ENCODE data around the gene KCNK13.

KCNK13 gene

DNA sequence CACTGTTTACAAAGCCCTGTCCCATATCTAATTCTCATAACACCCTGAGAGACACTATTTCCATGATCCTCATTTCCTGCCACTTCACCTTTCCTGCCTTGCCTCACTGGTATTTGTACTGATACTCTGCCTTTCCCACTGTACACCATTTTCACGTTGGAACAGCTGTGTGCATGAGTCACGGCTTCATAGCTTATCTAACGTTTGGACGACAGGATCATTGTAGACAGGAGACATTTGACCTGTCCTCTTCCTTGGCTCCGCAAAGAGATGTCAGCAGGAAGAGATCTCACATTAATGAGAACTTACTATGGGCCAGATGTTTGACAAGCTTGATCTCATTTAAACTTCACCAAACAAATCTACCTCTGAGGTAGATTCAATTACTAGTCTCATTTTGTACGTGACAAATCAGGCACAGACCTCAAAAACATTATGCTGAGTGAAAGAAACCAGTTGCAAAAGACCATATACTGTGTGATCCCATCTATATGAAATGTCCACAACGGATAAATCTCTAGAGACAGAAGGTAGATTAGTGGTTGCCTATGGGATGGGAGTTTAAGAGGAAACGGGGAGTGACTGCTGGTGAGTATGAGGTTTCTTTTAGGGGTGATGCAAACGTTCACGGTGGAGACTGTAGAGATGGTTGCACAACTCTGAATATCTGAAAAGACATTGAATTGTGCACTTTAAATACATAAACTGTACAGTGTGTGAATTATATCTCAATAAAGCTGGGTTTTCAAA is 71.2 kb downstream of the KCNK13 start:
- no peak for DNase-seq

DNA sequence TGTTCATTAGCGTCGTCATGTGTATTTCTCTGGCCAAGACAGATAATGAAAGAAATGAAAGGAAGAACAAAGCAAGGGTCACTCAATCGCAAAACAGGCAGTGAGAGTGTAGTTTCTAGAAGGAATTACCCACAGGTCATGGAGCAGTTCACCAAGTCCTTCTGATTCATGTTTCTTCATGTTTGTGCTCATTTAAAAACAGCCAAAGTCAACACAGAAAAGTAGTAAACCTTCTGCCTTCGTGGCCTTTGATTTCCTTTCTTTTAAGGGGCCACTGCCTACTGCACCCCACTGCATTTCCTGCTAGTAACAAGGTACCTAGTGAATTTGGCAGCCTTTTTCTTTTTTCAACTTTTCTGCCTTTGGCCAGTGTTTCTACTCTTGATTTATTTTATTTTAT is 75.1 kb downstream of the KCNK13 start:
- ATAC-seq = no peak
- no peak for DNase-seq

More for the DNA sequence above, 71.2 kb downstream of the KCNK13 start:
- no peak for ATAC-seq

DNA sequence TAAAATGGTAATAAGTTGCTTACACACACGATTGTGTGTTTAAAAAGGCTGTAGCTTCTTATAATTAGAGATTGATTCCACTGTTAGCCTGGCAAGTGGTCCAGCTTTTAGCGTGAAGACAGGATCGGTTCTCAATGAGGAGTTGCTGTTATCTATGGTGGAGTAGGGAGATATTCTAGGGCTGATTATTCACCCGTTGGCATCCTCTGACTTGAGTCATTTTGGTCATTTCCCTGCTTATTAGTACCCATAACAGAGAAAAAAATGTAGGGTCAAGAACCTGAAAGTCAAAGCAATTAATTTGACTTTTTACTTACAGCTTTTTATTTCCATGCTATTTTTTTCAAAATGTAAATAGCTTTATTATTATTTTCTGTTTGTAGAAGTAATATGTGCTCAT is 76.0 kb downstream of the KCNK13 start:
- DNase-seq (no peak), ATAC-seq (no peak)

DNA sequence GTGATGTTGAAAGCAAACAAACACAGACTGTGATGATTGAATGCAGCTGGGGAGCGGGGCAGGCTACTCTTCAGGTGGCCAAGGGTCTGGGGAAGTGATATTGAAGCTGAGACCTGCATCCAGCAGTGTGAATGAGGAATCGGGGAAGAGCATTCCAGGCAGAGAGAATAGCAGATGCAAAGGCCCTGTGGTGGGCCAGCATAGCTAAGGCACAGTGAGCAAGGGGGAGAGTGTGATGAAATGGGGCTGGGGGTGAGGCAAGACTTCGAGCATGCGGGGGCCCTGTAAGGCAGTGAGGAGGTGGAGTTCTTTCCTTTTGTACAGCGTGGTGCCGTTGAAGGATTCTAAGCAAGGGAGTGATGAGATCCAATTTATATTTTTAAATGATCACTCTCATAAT is 77.4 kb downstream of the KCNK13 start:
- DNase-seq (no peak), ATAC-seq (no peak)

DNA sequence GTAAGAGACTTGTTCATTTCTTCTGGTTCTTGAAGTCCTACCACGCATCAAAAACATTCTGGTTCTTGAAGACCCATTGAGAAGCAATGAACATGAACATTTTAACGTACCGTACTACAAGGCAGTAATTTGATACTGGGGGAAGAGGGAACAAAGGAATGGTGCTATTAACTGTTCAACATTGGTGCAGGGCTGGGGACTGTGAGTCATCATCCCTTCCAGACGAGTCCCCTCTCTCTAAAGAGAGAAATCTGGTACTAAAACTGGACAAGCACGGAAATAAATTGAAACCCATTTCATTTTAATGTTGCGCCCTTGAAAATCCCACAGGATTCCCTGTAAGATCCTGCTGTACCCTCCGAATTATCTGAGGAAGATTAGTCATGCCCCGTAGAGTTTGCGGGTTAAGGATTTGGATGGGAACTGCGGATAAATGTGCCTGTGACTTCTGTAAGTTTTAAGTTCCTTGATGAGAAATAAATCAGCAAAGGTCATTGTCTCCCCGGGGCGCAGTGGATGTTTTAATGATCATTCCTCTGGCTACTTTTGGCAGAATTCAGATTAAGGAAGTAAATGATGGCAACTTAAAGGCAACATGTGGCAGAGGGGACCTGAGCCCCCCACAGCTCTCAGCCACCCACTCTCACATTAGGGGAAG is 78.6 kb downstream of the KCNK13 start:
- no peak for ATAC-seq
- no peak for DNase-seq

DNA sequence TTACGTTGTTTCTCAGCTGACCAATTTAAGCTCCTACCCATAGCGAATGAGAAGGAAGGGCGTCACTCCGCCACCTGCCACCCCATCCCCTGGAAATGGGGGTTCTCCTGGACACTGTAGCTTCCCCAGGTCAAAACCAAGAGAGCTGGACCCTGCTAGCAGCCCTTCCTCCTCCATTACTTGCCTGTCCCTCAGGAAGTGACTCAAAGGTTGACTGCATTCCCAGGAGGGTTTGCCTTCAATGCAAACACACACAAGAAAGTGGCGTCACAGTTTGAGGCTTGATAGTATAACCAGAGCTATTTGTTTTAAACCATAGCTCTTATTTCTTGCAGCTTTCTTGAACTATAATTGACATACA is 79.1 kb downstream of the KCNK13 start:
- ATAC-seq (no peak), DNase-seq (no peak)

DNA sequence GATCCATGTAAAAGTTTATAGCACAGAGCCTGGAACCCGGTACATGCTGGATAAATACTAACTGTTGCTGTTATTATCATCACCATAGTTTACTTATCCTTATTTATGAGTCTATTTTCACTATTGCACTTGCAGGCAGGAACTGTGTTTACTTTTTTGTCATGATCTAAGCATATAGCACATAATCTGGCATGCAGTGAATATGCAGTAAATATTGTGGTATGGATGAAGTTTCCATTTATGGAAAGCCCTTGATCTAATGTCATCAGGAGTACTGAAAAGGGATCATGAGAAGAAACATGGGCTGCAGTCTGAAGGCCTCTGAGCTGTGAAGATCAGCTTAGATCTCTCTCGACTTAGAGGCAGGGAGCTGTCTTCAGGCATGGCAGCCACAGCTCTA is 91.6 kb downstream of the KCNK13 start:
- no peak for ATAC-seq
- no peak for DNase-seq

DNA sequence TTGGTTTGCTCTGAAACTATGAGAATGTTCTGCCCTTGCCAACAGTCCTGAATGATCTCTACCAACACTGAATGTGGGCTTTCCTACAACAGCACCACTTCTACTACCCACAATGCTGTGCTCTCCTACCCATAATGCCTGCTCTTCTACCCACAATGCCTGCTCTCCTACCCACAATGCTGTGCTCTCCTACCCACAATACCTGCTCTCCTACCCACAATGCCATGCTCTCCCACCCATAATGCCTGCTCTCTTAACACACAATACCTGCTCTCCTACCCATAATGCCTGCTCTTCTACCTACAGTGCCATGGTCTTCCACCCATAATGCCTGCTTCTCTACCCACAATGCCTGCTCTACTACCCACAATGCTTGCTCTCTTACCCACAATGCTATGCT is 92.3 kb downstream of the KCNK13 start:
- no peak for ATAC-seq
- DNase-seq = no peak

DNA sequence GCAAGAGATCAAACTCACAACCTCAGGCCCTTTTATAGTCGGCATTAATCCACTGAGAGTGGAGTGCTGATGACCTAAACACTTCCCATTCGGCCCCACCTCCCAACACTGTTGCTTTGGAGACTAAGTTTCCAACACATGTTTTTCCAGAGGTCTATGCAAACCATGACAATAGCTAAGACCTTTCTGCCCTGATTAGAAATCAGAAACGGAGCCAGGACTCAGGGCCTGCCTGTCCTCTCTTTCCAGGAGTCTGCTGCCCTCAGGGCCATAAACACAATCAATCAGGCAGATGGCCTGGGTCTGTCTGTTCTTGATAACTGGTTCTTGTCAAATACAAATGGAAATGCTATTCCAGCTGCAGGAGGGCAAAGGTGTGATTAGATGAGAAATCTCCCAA is 97.4 kb downstream of the KCNK13 start:
- DNase-seq (no peak), ATAC-seq (no peak)

DNA sequence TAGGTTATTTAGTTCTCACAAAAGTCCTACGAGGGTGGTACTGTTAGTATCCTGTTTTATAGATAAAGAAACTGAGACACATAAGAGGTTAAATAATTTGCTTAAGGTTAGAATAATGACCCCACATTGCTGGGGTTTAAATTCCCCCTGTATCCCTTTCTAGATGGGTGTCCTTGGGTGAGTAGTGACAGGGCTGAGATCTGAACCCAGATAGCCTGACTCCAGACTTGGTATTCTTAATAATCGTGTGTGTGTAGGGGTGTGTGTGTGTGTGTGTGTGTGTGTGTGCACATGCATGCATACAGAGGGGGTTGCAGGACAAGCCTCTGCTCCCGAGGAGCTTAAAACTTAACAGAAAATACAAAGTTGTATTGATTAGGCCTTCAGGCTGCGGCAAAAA is 97.9 kb downstream of the KCNK13 start:
- ATAC-seq (no peak), DNase-seq (no peak)

DNA sequence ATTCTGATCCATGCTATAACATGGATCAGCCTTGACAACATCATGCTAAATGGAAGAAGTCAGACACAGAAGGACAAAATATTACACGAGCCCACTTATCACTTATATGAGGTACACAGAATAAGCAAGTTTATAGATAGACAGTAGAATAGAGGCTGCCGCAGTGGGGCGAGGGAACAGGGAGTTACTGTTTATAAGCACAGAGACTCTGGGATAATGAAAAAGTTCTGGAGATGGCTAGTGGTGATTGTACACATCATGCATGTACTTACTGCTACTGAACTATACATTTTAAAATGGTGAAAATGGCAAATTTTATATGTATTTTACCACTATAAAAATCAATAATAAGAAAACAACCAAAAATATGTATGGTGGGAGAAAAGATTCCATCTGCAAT is 99.3 kb downstream of the KCNK13 start:
- DNase-seq (no peak), ATAC-seq (no peak)

DNA sequence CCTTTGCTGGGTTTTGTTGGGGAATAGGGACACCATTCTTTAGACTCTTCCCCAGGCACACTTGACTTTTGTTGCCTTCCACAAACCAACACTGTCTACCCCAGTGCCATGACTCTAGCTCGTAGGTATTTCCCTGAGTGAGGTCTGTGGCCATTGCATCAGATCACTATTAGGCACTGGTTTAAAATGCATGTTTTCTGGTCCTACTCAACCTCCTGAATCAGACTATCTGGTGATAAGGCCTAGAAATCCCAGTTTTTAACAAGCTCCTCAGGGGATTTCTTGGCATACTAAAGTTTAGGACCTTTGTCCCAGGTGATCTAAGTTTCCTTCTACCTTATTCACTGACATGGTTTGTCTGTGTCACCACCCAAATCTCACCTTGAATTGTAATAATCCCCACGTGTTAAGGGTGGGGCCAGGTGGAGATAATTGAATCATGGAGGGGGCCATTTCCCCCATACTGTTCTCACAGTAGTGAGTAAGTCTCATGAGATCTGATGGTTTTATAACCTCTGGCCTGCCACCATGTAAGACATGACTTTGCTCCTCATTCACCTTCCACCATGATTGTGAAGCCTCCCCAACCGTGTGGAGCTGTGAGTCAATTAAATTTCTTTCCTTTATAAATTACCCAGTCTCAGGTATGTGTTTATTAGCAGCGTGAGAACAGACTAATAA is 106.8 kb downstream of the KCNK13 start:
- ATAC-seq = no peak

DNA sequence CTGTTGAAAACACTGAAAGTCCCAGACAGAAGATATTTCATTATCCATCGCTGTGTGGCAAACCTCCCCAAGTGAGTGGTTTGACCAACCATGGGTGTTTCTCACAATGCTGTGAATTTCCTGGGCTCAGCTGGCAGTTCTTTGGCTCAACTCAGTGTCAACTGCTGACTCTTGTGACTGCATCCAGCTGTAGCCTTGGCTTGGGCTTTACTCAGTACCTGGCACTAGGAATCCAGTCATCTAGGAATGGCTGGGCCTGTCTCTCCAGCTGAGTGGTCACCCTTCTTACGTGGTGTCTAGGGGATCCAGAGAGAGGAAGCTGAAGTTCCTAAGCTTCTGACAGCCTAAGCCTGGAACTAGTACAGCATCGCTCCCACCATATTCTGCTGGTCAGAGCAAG is 113.8 kb downstream of the KCNK13 start:
- DNase-seq = no peak
- no peak for ATAC-seq

More for the DNA sequence above, 106.8 kb downstream of the KCNK13 start:
- no peak for DNase-seq

DNA sequence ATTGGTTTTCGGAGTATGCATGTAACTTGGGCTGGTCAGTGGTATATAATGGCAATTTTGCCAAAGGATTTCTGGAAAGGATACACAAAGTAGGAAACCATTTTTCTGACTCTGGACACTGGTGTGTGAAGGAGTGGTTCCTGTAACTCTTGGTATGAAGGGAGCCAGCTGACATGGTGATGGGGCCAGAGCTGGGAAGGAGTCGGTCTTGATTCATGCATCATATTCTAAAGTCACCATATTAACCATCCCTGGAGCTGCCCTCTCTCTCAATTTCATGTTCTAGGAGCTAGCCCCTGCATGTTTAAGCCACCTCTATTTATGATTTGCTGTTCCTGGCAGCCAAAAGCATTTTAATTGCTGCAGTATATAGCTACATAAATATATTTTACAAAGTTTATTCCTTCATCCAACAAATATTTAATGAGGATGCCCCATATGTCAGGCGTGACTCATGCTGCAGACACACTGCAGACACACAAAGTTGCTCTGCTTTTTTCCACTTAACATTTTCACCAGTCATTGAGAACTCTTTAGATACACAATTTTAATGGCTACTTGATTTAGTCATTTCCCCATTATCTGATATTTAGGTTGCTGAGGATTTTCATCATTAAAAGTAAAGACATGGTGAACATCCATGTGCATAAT is 115.9 kb downstream of the KCNK13 start:
- ATAC-seq (no peak), DNase-seq (no peak)

DNA sequence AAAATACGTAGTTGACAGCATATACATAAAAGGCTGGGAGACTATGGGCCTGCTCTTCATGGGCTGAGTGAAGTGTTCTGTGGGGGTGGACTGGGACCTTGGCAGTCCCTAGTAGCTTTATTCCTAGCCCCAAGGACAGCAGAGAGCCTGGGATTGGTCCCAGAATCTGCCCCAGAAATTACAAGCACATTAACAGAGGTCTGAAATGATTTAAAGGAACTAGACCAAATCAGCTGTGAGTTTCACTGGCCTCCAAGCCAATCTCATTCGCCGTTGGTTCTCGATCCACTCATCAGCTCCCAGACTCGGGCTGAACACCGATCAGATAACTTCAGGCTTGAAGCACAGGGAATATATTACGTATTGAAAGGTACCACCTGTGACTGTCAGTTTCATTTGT is 117.6 kb downstream of the KCNK13 start:
- DNase-seq (no peak), ATAC-seq (no peak)

DNA sequence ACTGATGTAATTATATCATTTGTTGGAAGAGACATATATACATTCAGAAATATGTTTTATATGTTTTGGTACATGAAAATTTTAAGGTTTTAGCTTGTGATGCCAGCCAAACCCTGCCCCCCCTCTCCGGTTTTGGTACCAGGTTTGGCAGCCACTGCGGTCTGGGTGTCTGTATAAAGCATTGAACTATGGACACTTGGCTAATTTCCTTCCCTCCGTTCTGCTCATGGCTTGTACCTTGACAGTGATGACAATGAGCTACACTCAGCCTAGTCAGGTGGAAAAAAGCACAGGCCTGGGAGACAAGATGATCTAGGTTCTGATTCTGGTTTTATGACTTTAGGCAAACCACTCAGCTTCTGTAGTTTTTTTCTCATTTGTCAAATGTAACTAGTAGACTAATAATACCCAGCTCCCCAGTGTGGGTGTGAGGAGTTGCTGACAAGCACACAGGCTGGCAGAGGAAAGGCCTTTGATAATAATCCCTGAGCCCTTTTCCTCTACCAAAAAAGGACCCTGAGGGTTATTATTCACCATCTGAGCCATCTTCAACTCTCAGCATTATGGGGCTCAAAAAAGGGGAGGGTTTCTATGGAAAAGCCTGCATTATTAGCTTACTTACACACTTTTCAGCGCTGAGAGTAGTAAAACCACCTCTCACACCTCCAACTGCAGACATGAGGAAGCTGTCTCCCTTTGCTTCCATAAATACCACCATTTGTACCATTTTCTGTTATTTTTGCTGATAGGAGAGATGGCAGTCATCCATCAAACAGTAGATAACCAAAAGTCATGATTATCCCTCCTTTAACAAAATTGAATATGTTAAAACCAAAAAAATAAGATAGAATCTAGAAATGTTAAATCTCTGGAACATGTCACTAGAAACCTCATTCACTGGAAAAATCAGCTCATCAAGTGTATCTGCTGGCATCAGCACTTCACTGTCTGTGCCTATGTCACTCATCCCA is 118.3 kb downstream of the KCNK13 start:
- ATAC-seq (no peak), DNase-seq (no peak)

DNA sequence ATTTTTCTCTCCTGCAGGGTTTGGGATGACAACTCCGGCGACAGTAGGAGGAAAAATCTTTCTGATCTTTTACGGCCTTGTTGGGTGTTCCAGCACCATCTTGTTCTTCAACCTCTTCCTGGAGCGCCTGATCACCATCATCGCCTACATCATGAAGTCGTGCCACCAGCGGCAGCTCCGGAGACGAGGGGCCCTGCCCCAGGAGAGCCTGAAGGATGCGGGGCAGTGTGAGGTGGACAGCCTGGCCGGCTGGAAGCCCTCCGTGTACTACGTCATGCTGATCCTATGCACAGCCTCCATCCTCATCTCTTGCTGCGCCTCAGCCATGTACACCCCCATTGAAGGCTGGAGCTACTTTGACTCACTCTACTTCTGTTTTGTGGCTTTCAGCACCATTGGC is 122.3 kb downstream of the KCNK13 start:
- no peak for DNase-seq
- ATAC-seq = no peak

DNA sequence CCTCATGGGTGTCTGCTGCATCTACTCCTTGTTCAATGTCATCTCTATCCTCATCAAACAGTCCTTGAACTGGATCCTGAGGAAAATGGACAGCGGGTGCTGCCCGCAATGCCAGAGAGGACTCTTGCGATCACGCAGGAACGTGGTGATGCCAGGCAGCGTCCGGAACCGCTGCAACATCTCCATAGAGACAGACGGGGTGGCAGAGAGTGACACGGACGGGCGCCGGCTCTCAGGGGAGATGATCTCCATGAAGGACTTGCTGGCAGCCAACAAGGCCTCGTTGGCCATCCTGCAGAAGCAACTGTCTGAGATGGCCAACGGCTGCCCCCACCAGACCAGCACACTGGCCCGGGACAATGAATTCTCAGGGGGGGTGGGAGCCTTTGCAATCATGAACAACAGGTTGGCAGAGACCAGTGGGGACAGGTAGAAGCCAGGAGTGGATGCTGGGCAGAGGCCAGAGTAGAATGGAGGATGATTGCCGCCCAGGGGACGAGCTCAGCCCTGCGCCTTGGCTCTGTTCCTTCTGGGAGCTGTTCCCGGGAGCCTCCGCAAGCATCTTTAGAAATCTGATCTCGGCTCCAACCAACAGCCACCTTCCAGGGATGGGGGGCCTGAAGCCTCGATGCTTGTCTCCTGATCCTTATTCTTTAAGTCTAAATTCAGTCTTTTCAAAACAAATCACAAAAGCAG is 122.9 kb downstream of the KCNK13 start:
- DNase-seq (no peak), ATAC-seq (no peak)

DNA sequence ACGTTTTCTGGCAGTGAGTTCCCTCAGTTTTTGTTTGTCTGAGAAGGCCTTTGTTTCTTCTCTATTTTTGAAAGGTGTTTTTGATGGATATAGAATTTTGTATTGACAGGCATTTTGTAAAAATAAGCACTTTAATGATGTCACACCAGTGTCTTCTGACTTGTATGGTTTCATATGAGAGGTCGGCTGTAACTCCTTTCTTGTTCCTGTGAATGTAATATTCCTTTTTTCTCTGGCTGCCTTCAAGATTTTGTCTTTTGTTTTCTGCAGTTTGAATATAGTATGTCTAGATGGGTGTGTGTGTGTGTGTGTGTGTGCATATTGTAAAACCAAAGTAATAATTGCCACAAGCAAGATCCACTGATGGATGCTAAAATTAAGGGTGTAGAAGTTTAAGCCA is 126.8 kb downstream of the KCNK13 start:
- DNase-seq (no peak), ATAC-seq (no peak)

DNA sequence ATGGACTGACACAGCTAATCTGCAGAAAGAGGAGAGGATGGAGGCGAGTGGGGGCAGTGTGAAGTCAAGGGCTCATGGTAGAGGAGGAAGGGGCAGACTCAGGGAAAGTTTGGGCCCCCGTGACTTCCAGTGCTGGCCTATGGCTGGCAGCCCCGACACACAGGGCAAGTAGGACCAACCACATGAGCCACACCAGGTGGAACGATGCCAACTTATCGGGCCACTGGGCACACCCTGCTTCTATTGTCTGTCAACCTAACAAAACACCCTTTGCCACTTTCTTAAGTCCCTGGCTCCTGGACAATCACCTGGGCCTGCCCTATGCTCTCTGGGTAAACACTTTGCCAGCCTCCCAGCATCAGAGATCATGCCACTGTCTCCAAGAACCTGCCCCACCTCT is 129.4 kb downstream of the KCNK13 start:
- no peak for DNase-seq
- no peak for ATAC-seq

DNA sequence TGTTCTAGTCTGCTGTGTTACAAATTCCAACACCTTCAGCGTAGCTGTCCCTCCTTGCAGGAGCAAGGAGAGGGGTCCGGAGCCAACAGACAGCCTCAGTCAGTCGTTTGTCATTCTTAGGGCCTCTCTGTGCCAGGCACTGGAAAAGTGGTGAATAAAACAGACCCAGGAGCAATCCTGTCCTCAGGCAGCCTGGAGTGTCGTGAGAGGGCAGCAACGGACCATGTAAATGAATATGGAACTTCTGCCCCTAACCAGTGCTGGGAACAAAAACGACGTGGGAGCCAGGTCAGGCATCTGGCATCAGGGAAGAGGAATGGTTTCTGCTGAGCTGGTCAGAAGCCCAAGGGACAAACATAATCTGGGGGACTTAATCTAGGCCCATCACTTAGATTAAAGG is 129.8 kb downstream of the KCNK13 start:
- ATAC-seq (no peak), DNase-seq (no peak)

Measured in stimulated activated naive CD8-positive, alpha-beta T cell treated with anti-CD3 and anti-CD28 coated beads, Interleukin-15, Interleukin-2, amounts not matched to agents 100 U/mL and 50 U/mL, for 24 hours (primary cell).